ENCODE measurements around the gene SEMA5A.
A peak's percentile ranks its signal among the peaks of the same experiment; 100 is the strongest.

The SEMA5A gene

GRCh38 chr5:9201011-9201410 lies 344.9 kb downstream of the SEMA5A start:
- no peak for DNase-seq
- no peak for TF ChIP-seq EZH2phosphoT487 (IDR thresholded peaks at IDR 0.05; ENCODE audit: low read length)
- no peak for TF ChIP-seq EZH2 (optimal IDR thresholded peaks at IDR 0.05; ENCODE audit: low read depth, low read length)
- TF ChIP-seq, protein P1, sequence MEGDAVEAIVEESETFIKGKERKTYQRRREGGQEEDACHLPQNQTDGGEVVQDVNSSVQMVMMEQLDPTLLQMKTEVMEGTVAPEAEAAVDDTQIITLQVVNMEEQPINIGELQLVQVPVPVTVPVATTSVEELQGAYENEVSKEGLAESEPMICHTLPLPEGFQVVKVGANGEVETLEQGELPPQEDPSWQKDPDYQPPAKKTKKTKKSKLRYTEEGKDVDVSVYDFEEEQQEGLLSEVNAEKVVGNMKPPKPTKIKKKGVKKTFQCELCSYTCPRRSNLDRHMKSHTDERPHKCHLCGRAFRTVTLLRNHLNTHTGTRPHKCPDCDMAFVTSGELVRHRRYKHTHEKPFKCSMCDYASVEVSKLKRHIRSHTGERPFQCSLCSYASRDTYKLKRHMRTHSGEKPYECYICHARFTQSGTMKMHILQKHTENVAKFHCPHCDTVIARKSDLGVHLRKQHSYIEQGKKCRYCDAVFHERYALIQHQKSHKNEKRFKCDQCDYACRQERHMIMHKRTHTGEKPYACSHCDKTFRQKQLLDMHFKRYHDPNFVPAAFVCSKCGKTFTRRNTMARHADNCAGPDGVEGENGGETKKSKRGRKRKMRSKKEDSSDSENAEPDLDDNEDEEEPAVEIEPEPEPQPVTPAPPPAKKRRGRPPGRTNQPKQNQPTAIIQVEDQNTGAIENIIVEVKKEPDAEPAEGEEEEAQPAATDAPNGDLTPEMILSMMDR (IDR thresholded peaks at IDR 0.05; ENCODE audit: low read length), result no peak
- Histone ChIP-seq H3K27ac (ENCODE audit: low read length) (no peak overlapping the region), H3K79me2 (ENCODE audit: low read length) (no peaks in the 10 kb centered on the region), H3K36me3 (replicated peaks; ENCODE audit: insufficient read depth, low read length) (no peaks in the 10 kb centered on the region), H3K4me1 (ENCODE audit: low read length) (0 out of 2 replicates have a peak, but pooled peaks cover 4% of the 10 kb centered on the region), H3K4me2 (ENCODE audit: low read depth, low read length) (no peak overlapping the region), H3K9me3 (replicated peaks; ENCODE audit: insufficient read depth, low read length) (no peaks in the 10 kb centered on the region), H2AFZ (ENCODE audit: low read length) (no peak overlapping the region), H3K27me3 (replicated peaks; ENCODE audit: insufficient read depth, low read length) (no peaks in the 10 kb centered on the region), H4K20me1 (ENCODE audit: insufficient read depth, low read length) (no peaks in the 10 kb centered on the region), H3F3A (ENCODE audit: insufficient read depth, low read length) (no peaks in the 10 kb centered on the region), H3K4me3 (ENCODE audit: low read length) (no peak overlapping the region), H3K9me2 (replicated peaks; ENCODE audit: insufficient read depth, low read length) (no peaks in the 10 kb centered on the region), H3K9ac (ENCODE audit: low read length) (no peak overlapping the region)

DNA sequence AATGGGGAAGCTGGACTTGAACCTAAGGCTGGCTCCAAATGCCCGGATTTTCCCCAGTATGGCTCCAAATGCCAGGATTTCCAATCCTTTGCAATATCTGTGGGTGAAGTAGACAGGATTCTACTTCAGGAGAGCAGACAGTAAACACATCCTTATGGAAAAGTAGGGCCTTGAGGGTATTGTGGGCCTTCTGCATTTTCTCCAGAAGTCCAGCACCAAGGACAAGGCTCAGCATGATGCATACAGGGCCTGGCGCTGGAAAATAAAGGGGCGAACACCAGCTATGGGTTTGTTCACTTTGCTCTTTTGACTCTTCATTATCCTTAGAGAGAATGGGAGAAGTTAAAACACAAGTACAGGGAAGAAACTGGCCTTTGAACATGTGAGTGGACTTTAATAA lies 347.5 kb downstream of the SEMA5A start:
- Histone ChIP-seq H3K27ac (ENCODE audit: low read length) (no peak overlapping the region), H3K4me3 (ENCODE audit: low read length) (no peak overlapping the region), H3K9me2 (replicated peaks; ENCODE audit: insufficient read depth, low read length) (no peaks in the 10 kb centered on the region), H3K36me3 (replicated peaks; ENCODE audit: insufficient read depth, low read length) (no peaks in the 10 kb centered on the region), H2AFZ (ENCODE audit: low read length) (no peak overlapping the region), H3F3A (ENCODE audit: insufficient read depth, low read length) (no peaks in the 10 kb centered on the region), H4K20me1 (ENCODE audit: insufficient read depth, low read length) (no peaks in the 10 kb centered on the region), H3K79me2 (ENCODE audit: low read length) (no peaks in the 10 kb centered on the region), H3K9ac (ENCODE audit: low read length) (no peak overlapping the region), H3K4me2 (ENCODE audit: low read depth, low read length) (no peak overlapping the region), H3K4me1 (ENCODE audit: low read length) (0 out of 2 replicates have a peak, but pooled peaks cover 4% of the 10 kb centered on the region), H3K27me3 (replicated peaks; ENCODE audit: insufficient read depth, low read length) (no peaks in the 10 kb centered on the region), H3K9me3 (replicated peaks; ENCODE audit: insufficient read depth, low read length) (no peaks in the 10 kb centered on the region)
- DNase-seq, result no peak
- TF ChIP-seq EZH2phosphoT487 (IDR thresholded peaks at IDR 0.05; ENCODE audit: low read length), result no peak
- TF ChIP-seq, protein P1 (IDR thresholded peaks at IDR 0.05; ENCODE audit: low read length), result no peak
- no peak for TF ChIP-seq EZH2 (optimal IDR thresholded peaks at IDR 0.05; ENCODE audit: low read depth, low read length)

DNA sequence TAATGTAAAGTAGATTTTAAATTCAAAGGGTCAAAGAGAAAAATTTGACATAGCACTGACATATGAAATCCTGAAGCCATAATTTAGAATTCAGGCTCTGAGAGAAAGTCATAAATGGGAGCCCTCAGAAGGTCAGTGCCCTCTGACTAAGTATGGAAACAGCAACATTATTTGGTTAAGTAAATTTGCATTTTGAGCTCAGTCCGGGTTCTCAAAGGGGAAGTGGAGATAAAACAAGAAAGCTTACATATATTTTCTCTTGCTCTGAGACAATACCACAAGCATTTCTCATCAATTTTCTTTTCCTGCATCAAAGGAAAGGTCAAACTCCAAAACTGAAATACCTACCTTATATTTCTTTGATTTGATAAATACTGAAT lies 348.0 kb downstream of the SEMA5A start:
- DNase-seq, result peak; percentile 29
- Histone ChIP-seq H3K4me2 (ENCODE audit: low read depth, low read length) (no peak overlapping the region), H4K20me1 (ENCODE audit: insufficient read depth, low read length) (no peaks in the 10 kb centered on the region), H3K9ac (ENCODE audit: low read length) (no peak overlapping the region), H3K9me3 (replicated peaks; ENCODE audit: insufficient read depth, low read length) (no peaks in the 10 kb centered on the region), H3K4me1 (ENCODE audit: low read length) (0 out of 2 replicates have a peak, but pooled peaks cover 4% of the 10 kb centered on the region), H3K27me3 (replicated peaks; ENCODE audit: insufficient read depth, low read length) (no peaks in the 10 kb centered on the region), H3K4me3 (ENCODE audit: low read length) (no peak overlapping the region), H3K27ac (ENCODE audit: low read length) (no peak overlapping the region), H3K9me2 (replicated peaks; ENCODE audit: insufficient read depth, low read length) (no peaks in the 10 kb centered on the region), H3K36me3 (replicated peaks; ENCODE audit: insufficient read depth, low read length) (no peaks in the 10 kb centered on the region), H3F3A (ENCODE audit: insufficient read depth, low read length) (no peaks in the 10 kb centered on the region), H3K79me2 (ENCODE audit: low read length) (no peaks in the 10 kb centered on the region), H2AFZ (ENCODE audit: low read length) (no peak overlapping the region)
- TF ChIP-seq, protein P1 (IDR thresholded peaks at IDR 0.05; ENCODE audit: low read length), result no peak
- TF ChIP-seq EZH2 (optimal IDR thresholded peaks at IDR 0.05; ENCODE audit: low read depth, low read length), result no peak
- TF ChIP-seq EZH2phosphoT487 (IDR thresholded peaks at IDR 0.05; ENCODE audit: low read length), result no peak

All from MM.1S (cell line).